GM18861 (cell line): ENCODE data around the gene PRKCB.

Experiments
- ATAC-seq: cut with Tn5 transposase; IDR thresholded peaks from one replicate; pipeline ENCODE4 v1.9.1; 2021; ENCODE audit not compliant: unreplicated experiment

Gene PRKCB

GRCh38 chr16:23962001-23962400, 126.2 kb downstream of the PRKCB start:
- no peak for ATAC-seq

GRCh38 chr16:23964136-23964535, 128.4 kb downstream of the PRKCB start:
- no peak for ATAC-seq

GRCh38 chr16:23965137-23965733, 129.5 kb downstream of the PRKCB start:
- no peak for ATAC-seq

GRCh38 chr16:23966597-23967394, 131.0 kb downstream of the PRKCB start:
- ATAC-seq, result no peak

GRCh38 chr16:23967775-23968174, 132.0 kb downstream of the PRKCB start:
- ATAC-seq, result no peak

GRCh38 chr16:23968176-23968575, 132.4 kb downstream of the PRKCB start:
- no peak for ATAC-seq

- ATAC-seq, result no peak
Measured at GRCh38 chr16:23969468-23970297, 133.9 kb downstream of the PRKCB start.

GRCh38 chr16:23974223-23974622, 138.4 kb downstream of the PRKCB start:
- ATAC-seq, result no peak

- no peak for ATAC-seq
Measured at GRCh38 chr16:23975293-23975692, 139.5 kb downstream of the PRKCB start.

- ATAC-seq, result no peak
Measured at GRCh38 chr16:23976091-23976490, 140.3 kb downstream of the PRKCB start.

GRCh38 chr16:23976524-23976923, 140.7 kb downstream of the PRKCB start:
- no peak for ATAC-seq

- ATAC-seq, result no peak
Measured at GRCh38 chr16:23979441-23979840, 143.7 kb downstream of the PRKCB start.

- ATAC-seq, result no peak
Measured at GRCh38 chr16:23979982-23980381, 144.2 kb downstream of the PRKCB start.

- no peak for ATAC-seq
Measured at GRCh38 chr16:23981429-23982399, 145.9 kb downstream of the PRKCB start.

GRCh38 chr16:23986455-23986854, 150.7 kb downstream of the PRKCB start:
- ATAC-seq, result no peak

GRCh38 chr16:23987443-23987842, 151.7 kb downstream of the PRKCB start:
- peak; percentile 97 for ATAC-seq

GRCh38 chr16:23990507-23990906, 154.7 kb downstream of the PRKCB start:
- ATAC-seq, result no peak

- ATAC-seq, result no peak
Measured at GRCh38 chr16:23991066-23991465, 155.3 kb downstream of the PRKCB start.

- no peak for ATAC-seq
Measured at GRCh38 chr16:23994615-23995014, 158.8 kb downstream of the PRKCB start.

- ATAC-seq, result no peak
Measured at GRCh38 chr16:23996258-23996955, 160.6 kb downstream of the PRKCB start.
